OCI-LY1 (cell line): ENCODE results near the gene LNX1.

ENCODE experiments used
- CTCF ChIP-seq: fragments of 200-600 bp; sonication (generic), shearing (Covaris generic); IDR thresholded peaks from 2 replicates; pipeline ENCODE4 v1.5.1; 2017; ENCODE audit warnings: mild to moderate bottlenecking, antibody characterized with exemption, low read length, moderate library complexity, mixed read lengths
- EZH2 ChIP-seq: fragments of 200-600 bp; sonication (generic), shearing (Covaris generic); IDR thresholded peaks from 2 replicates; pipeline ENCODE4 v1.8.0; 2017; ENCODE audit warnings: borderline replicate concordance, mixed run types, mild to moderate bottlenecking, antibody characterized with exemption, low read length, moderate library complexity, mixed read lengths

- TF ChIP-seq CTCF (no peak), EZH2 (no peak)
Measured at GRCh38 chr4:53453385-53453784, 137.9 kb downstream of the LNX1 start.
